GF-D8 (cell line): ENCODE measurements around the gene PPFIA3.
"Not testable (repeated sequence)": the region's sequence is repeated elsewhere in the genome, so short reads cannot be mapped to it uniquely, and the experiment has no call there.

Source experiments
- DNase-seq: peaks from one replicate; lab custom pipeline; 2025; lab: John Stamatoyannopoulos, UW

Gene PPFIA3

GRCh38 chr19:49125025-49125731 lies 5.8 kb downstream of the PPFIA3 start:
- no peak for DNase-seq

GRCh38 chr19:49126575-49126974 lies 7.2 kb downstream of the PPFIA3 start:
- no peak for DNase-seq

DNA sequence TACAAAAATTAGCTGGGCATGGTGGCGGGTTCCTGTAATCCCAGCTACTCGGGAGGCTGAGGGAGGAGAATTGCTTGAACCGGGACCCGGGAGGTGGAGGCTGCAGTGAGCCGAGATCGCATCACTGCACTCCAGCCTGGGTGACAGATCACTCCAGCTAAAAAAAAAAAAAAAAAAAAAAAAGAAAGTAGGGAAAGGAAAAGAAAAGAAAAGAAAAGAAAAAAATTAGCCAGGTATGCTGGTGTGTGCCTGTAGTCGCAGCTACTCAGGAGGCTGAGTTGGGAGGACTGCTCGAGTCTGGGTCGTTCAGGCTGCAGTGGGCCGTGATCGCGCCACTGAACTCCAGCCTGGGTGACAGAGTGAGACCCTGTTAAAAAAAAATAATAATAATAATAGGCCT lies 7.9 kb downstream of the PPFIA3 start:
- not testable (repeated sequence) for DNase-seq

GRCh38 chr19:49127674-49128544 lies 8.6 kb downstream of the PPFIA3 start:
- DNase-seq, result peak; percentile 82

DNA sequence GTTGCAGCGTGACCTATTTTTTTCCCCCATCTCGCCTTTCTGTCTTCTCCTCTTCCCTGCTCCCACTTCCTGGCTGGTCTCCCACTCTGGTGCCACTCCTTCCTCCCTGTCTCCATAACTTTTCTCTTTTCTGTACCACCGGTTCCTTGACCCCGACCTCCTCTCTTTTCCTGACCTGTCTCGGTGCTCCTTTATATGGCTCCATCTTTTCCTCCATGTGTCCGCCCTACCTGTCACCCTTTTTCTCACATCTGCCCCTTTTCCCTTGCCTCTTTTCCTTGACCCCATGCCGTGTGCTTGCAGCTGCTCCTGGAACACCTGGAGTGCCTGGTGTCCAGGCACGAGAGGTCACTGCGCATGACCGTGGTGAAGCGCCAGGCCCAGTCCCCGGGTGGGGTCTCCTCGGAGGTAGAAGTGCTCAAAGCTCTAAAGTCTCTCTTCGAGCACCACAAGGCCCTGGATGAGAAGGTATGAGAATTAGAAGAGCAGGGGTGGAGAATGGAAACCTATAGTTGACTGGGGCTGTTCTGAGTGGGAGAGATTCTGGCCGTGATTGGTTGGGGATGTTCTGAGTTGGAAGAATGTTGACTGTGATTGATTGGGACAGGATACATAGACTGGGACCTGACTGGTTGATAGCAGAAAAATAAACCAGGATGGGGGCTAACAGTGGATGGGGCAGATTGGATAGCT lies 9.3 kb downstream of the PPFIA3 start:
- no peak for DNase-seq

DNA sequence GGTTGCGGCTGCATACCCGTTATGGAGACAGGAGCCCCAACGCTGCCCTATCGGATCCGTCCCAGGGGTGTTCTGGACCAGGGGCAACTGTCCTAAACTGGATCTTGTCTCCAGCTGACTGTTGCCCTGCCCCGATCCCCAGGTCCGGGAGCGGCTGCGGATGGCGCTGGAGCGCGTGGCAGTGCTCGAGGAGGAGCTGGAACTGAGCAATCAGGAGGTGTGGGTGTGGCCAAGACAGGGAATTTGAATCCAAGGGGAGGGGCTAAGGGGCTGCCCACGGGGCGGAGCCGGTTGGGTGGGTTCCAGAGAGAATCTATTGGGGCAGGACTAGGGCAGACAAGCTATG lies 9.9 kb downstream of the PPFIA3 start:
- no peak for DNase-seq

DNA sequence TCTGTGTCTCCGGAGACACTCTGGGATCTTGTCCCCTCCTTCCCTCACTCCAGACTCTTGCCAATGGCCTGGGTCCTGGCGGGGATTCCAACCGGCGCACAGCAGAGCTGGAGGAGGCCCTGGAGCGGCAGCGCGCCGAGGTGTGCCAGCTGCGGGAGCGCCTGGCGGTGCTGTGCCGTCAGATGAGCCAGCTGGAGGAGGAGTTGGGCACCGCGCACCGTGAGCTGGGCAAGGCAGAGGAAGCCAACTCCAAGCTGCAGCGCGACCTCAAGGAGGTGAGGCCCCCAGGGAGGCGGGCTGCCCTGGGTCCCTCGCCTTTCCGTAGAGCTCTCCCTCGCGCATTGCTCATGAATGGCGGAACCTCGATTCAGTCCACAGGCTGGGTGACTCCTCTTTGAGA lies 11.0 kb downstream of the PPFIA3 start:
- no peak for DNase-seq

DNA sequence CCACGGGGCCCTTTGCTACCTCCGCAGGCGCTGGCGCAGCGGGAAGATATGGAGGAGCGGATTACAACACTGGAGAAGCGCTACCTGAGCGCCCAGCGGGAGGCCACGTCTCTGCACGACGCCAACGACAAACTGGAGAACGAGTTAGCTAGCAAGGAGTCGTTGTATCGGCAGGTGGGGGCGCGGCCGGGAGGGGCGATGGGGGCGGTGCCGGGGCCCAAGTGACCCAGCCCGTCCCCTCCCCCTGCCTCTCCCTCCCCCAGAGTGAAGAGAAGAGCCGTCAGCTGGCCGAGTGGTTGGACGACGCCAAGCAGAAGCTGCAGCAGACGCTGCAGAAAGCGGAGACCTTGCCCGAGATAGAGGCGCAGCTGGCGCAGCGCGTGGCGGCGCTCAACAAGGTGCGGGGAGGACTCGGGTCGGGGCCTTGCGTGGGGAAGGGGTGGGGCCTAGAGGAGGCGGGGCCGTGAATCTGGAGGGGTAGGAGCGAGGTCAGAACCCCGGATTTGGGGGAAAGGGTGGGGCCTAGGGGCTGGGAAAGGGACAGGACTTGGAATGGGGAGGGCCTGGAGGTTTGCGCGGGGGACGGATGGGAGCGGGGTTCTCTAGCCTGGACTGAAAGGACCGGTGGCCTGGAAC lies 13.7 kb downstream of the PPFIA3 start:
- no peak for DNase-seq

GRCh38 chr19:49133621-49134454 lies 14.5 kb downstream of the PPFIA3 start:
- DNase-seq, result no peak

DNA sequence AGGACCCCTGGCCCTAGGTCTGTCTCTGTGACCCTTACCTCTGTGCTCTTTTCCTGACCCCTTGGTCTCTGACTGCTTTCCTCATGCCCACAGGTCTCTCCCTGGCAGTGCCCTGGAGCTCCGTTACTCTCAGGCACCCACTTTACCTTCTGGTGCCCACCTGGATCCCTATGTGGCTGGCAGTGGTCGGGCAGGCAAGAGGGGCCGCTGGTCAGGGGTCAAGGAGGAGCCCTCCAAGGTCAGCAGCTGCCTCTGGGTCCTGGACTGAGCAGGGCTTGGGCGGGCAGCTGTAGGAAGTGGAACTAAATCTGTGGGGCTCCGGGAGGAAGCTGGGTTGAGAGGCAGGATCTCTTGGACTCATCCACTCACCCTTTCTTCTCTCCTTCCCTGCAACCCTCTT lies 16.3 kb downstream of the PPFIA3 start:
- DNase-seq, result no peak

DNA sequence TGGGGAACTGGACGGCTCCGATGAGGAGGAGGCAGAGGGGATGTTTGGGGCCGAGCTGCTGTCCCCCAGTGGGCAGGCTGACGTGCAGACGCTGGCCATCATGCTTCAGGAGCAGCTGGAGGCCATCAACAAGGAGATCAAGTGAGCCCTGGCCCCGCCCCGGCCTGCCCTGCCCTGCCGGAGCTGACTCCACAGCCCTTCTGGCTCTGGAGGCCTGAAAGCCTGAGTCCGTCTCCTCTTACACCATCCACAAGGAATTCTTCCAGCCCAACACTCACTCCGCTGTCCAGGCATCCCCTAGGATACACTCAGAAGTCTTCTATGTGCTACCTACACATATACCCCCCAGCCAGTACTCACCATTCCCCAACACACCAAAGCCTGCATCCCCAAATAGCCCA lies 17.4 kb downstream of the PPFIA3 start:
- no peak for DNase-seq

DNA sequence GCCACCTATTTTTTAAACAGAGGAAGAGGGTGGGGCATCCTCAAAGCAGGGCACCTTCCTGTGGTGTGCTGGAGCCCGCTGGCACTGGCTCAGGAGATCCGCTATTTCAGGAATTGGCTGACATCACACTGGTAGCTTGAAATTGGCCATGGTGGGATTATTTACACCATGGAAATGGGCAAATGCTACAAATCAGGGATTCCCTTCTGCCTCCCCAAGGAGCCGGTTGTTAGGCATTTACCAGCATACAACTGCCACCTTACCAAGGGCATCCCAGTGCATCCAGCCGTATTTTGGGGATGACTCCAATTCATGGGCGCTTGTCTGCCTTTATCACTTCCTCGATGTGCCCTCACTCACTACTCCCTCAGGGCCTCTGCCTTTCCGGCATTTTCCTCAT lies 21.6 kb downstream of the PPFIA3 start:
- DNase-seq, result no peak

GRCh38 chr19:49141352-49141751 lies 22.0 kb downstream of the PPFIA3 start:
- DNase-seq, result no peak

GRCh38 chr19:49142866-49143335 lies 23.6 kb downstream of the PPFIA3 start:
- no peak for DNase-seq

DNA sequence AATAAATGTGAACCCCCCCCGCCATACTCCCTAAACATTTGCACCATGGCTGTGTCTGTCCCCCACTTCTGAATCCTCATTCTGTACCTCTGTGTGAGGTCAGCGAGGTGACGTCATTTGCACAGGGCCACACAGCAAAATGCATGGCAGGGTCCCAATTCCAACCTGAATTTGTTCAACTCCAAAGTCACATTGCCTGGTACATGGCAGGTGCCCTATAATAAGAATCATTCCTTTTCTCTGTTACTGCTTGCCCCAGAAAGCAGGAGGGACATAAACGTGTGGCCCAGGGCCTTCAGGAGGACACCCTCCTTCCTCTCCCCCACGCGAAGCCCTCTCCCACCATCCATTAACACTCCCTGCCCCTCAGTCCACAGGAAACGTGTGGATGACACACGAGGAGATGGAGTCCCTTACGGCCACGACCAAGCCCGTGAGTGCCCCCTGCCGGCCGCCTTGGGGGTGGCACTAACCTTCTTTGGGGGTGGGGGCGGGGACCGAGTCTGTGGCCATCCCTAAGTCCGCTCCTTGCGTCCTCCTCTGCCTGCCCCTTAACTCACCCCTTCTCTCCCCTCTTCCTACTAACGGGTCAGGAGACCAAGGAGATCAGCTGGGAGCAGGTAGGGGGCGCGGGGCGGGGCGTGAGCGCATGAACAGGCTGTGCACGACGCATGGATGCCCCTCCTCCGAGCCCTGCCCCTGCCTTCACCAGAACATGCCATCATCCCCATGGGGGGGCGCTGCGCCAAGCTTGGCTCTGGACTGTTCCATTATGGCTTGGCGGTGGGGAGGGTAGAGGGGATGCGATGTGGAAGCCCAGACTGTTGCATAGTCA lies 26.4 kb downstream of the PPFIA3 start:
- peak; percentile 11 for DNase-seq

DNA sequence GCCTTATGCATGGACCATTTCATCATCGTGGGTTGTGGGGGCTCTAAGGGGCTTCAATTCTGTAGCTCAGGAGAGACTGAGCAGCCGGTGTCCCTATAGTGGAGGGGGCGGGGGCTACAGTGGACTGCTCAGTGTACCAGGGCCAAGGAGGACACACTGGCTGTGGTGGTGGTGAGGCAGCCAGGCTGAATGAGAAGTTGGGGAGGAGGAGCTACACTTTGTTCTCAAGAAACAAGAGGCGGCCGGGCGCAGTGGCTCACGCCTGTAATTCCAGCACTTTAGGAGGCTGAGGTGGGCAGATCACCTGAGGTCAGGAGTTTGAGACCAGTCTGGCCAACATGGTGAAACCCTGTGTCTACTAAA lies 27.0 kb downstream of the PPFIA3 start:
- DNase-seq, result not testable (repeated sequence)

DNA sequence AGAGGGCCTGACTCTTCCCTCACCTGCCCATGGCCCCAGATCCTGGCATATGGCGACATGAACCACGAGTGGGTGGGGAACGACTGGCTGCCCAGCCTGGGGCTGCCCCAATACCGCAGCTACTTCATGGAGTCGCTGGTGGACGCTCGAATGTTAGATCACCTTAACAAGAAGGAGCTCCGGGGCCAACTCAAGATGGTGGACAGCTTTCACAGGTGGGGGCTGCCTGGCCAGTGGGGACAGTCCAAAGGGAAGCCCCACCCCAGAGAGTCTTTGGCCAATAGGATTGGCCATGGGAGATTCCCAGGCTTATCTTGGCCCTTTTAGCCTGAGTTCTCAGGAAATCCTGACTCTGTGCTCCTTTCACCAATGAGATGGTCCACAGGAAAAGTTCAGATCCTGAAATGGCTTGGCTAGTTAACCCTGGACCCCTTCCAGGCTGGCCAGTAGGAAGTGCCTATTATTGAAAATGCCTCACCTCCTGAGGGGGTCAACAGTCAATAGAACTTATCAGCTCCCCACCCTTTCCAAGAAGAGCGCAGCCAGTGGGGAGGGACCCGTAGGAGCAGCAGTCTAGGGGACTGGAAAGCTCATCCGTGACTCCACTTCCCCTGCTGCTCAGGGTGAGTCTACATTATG lies 28.8 kb downstream of the PPFIA3 start:
- DNase-seq, result no peak

GRCh38 chr19:49148784-49149651 lies 29.7 kb downstream of the PPFIA3 start:
- peak; percentile 77 for DNase-seq

DNA sequence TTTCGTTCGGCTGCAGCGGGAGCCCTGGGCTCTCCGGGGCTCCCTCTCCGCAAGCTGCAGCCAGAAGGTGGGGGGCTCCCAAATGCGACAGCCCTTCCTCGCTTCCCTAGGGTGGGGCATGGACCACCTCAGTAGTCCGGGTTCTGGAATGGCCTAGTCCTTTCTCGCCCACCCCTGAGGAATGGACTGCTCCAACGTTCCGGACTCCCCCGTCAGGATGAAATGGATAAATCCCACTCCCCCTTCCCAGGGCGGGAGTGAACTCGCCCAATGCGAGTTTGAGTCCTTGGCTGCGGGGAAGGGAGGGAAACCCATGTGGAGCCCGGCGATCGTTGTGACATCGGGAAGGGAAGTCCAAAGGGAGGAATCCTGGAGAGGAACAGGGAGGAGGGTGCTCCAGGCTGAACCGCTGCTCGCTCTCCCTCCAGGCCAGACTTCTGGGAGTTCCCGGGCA lies 30.3 kb downstream of the PPFIA3 start:
- peak; percentile 14 for DNase-seq
